ENCODE data around the gene IRF2BPL.

- TF ChIP-seq, protein P1, sequence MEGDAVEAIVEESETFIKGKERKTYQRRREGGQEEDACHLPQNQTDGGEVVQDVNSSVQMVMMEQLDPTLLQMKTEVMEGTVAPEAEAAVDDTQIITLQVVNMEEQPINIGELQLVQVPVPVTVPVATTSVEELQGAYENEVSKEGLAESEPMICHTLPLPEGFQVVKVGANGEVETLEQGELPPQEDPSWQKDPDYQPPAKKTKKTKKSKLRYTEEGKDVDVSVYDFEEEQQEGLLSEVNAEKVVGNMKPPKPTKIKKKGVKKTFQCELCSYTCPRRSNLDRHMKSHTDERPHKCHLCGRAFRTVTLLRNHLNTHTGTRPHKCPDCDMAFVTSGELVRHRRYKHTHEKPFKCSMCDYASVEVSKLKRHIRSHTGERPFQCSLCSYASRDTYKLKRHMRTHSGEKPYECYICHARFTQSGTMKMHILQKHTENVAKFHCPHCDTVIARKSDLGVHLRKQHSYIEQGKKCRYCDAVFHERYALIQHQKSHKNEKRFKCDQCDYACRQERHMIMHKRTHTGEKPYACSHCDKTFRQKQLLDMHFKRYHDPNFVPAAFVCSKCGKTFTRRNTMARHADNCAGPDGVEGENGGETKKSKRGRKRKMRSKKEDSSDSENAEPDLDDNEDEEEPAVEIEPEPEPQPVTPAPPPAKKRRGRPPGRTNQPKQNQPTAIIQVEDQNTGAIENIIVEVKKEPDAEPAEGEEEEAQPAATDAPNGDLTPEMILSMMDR (conservative IDR thresholded peaks at IDR 0.05 in 1 of 2, IDR thresholded peaks at IDR 0.05 in 1 of 2; ENCODE audit: extremely low read depth in 1 of 2, insufficient read depth in 1 of 2, low read depth in 1 of 2, low read length in 2 of 2), result no peak
- TF ChIP-seq EZH2 (IDR thresholded peaks at IDR 0.05; ENCODE audit: borderline replicate concordance, low read length), result no peak
These were observed 46.5 kb upstream of the IRF2BPL start for GRCh38 chr14:77074969-77075368.

Data from mammary epithelial cell (primary cell).